Measurements from ENCODE around the gene TPO.

The TPO gene

GRCh38 chr2:1550658-1551316 lies 137.5 kb downstream of the TPO start:
- TF ChIP-seq REST (IDR thresholded peaks at IDR 0.05; ENCODE audit: insufficient read depth in 1 of 2, low read depth in 2 of 2, low read length in 2 of 2) (no peak), FOXP2 (optimal IDR thresholded peaks at IDR 0.05; ENCODE audit: borderline replicate concordance, extremely low read depth, extremely low read length, insufficient read depth) (peak; percentile 61)

GRCh38 chr2:1551905-1552304 lies 138.6 kb downstream of the TPO start:
- no peak for TF ChIP-seq TAF1 (IDR thresholded peaks at IDR 0.05; ENCODE audit: borderline replicate concordance, insufficient read depth, low read length)
- no peak for TF ChIP-seq POLR2AphosphoS5 (IDR thresholded peaks at IDR 0.05; ENCODE audit: low read depth, low read length)
- no peak for TF ChIP-seq SIN3A (IDR thresholded peaks at IDR 0.05; ENCODE audit: borderline replicate concordance, insufficient read depth, low read length)
- no peak for TF ChIP-seq FOXP2 (optimal IDR thresholded peaks at IDR 0.05; ENCODE audit: borderline replicate concordance, extremely low read depth, extremely low read length, insufficient read depth)
- TF ChIP-seq REST (IDR thresholded peaks at IDR 0.05; ENCODE audit: insufficient read depth in 1 of 2, low read depth in 2 of 2, low read length in 2 of 2): no peak

GRCh38 chr2:1552611-1553010 lies 139.3 kb downstream of the TPO start:
- no peak for TF ChIP-seq SIN3A (IDR thresholded peaks at IDR 0.05; ENCODE audit: borderline replicate concordance, insufficient read depth, low read length)
- TF ChIP-seq TAF1 (IDR thresholded peaks at IDR 0.05; ENCODE audit: borderline replicate concordance, insufficient read depth, low read length): no peak
- TF ChIP-seq FOXP2 (optimal IDR thresholded peaks at IDR 0.05; ENCODE audit: borderline replicate concordance, extremely low read depth, extremely low read length, insufficient read depth): no peak
- no peak for TF ChIP-seq POLR2AphosphoS5 (IDR thresholded peaks at IDR 0.05; ENCODE audit: low read depth, low read length)
- TF ChIP-seq REST (IDR thresholded peaks at IDR 0.05; ENCODE audit: insufficient read depth in 1 of 2, low read depth in 2 of 2, low read length in 2 of 2): no peak

GRCh38 chr2:1553671-1554295 lies 140.5 kb downstream of the TPO start:
- TF ChIP-seq POLR2AphosphoS5 (IDR thresholded peaks at IDR 0.05; ENCODE audit: low read depth, low read length) (no peak), REST (IDR thresholded peaks at IDR 0.05; ENCODE audit: insufficient read depth in 1 of 2, low read depth in 2 of 2, low read length in 2 of 2) (no peak), TAF1 (IDR thresholded peaks at IDR 0.05; ENCODE audit: borderline replicate concordance, insufficient read depth, low read length) (no peak), FOXP2 (optimal IDR thresholded peaks at IDR 0.05; ENCODE audit: borderline replicate concordance, extremely low read depth, extremely low read length, insufficient read depth) (no peak), SIN3A (IDR thresholded peaks at IDR 0.05; ENCODE audit: borderline replicate concordance, insufficient read depth, low read length) (no peak)

All from PFSK-1 (cell line).